Large intestine (tissue), 3 donors: ENCODE results near the gene FRS3. TPM values are rescaled to one million over a fixed set of nuclear protein-coding genes. Genes with fewer than 3 reads are reported as not detected.

Experiments
- DNase-seq, 2 donors: peaks; one replicate each; pipeline versions ENCODE4 v3.0.0 to v3.0.0-alpha.2; 2013
- H3K27ac ChIP-seq: one replicate; pipeline ENCODE4 v1.5.1; 2013; ENCODE audit warnings: low read length
- H3K27me3 ChIP-seq: 2 replicates; pipeline ENCODE4 v1.6.1; 2013; ENCODE audit warnings: low read length; ENCODE audit not compliant: control insufficient read depth, insufficient read depth
- H3K36me3 ChIP-seq: 2 replicates; pipeline ENCODE4 v1.6.1; 2013; ENCODE audit warnings: low read length; ENCODE audit not compliant: control insufficient read depth, insufficient read depth
- H3K4me1 ChIP-seq: one replicate; pipeline ENCODE4 v1.6.1; 2013; ENCODE audit warnings: low read length; ENCODE audit not compliant: control insufficient read depth, insufficient read depth
- H3K4me3 ChIP-seq: one replicate; pipeline ENCODE4 v1.5.1; 2013; ENCODE audit warnings: low read length
- H3K9me3 ChIP-seq: one replicate; pipeline ENCODE4 v1.6.1; 2013; ENCODE audit warnings: mild to moderate bottlenecking, low read depth, low read length, moderate library complexity; ENCODE audit not compliant: control insufficient read depth
- WGBS: methylation state at CpG from one replicate; pipeline ENCODE4 v1.1.5; 2013; ENCODE audit warnings: low lambda C conversion rate; ENCODE audit not compliant: insufficient coverage; 5-methylcytosine and 5-hydroxymethylcytosine counted together
- polyA plus RNA-seq: library from polyadenylated mRNA; unstranded; fragments of 120-200 nt; gene quantifications from one replicate; pipeline ENCODE4 v1.2.1, GENCODE V29; 2013

The FRS3 gene
- polyA plus RNA-seq, 1 donor: 5.9 TPM

- WGBS: no CpG with 5 or more reads among the region's 36 CpGs
- DNase-seq: peak in 1 of 2 donors; percentile 46
- Histone ChIP-seq H3K36me3 (peaks cover 6% of the 10 kb centered on the region), H3K4me3 (peak within 1 kb of the TSS; percentile 76), H3K4me1 (peaks cover 8% of the 10 kb centered on the region), H3K9me3 (no peaks in the 10 kb centered on the region), H3K27ac (peak within 1 kb of the TSS; percentile 8), H3K27me3 (no peaks in the 10 kb centered on the region)
Observed at GRCh38 chr6:41780551-41781365, 1.1 kb upstream of the FRS3 start, which contains the start of gene PRICKLE4. Gene PRICKLE4 (plus strand): TSS chr6:41780782. CDS start chr6:41783474, 2,692 bp downstream.

- H3K9me3 ChIP-seq: no peaks in the 10 kb centered on the region
- H3K27me3 ChIP-seq: no peaks in the 10 kb centered on the region
- peaks cover 4% of the 10 kb centered on the region for H3K4me1 ChIP-seq
- peak overlapping the region; percentile 53 for H3K4me3 ChIP-seq
- 0% methylated on average over 1 of the region's 16 CpGs for WGBS
- H3K36me3 ChIP-seq: peaks cover 20% of the 10 kb centered on the region
- H3K27ac ChIP-seq: no peak overlapping the region
- no peak for DNase-seq
Observed at GRCh38 chr6:41779336-41779735, 364 bp downstream of the FRS3 start.

- no peaks in the 10 kb centered on the region for H3K9me3 ChIP-seq
- H3K4me1 ChIP-seq: peaks cover 4% of the 10 kb centered on the region
- H3K27me3 ChIP-seq: no peaks in the 10 kb centered on the region
- H3K4me3 ChIP-seq: peak overlapping the region; percentile 53
- H3K27ac ChIP-seq: no peak overlapping the region
- DNase-seq: no peak
- no CpG with 5 or more reads among the region's 6 CpGs for WGBS
- H3K36me3 ChIP-seq: peaks cover 24% of the 10 kb centered on the region
Observed at GRCh38 chr6:41778895-41779294, 805 bp downstream of the FRS3 start.

GRCh38 chr6:41777551-41778285, 2.0 kb downstream of the FRS3 start:
- Histone ChIP-seq H3K4me3 (no peak overlapping the region), H3K36me3 (peaks cover 30% of the 10 kb centered on the region), H3K27ac (no peak overlapping the region), H3K4me1 (peaks cover 4% of the 10 kb centered on the region), H3K9me3 (no peaks in the 10 kb centered on the region), H3K27me3 (no peaks in the 10 kb centered on the region)
- WGBS: no CpG with 5 or more reads among the region's 5 CpGs
- no peak for DNase-seq

- no peaks in the 10 kb centered on the region for H3K4me1 ChIP-seq
- no peaks in the 10 kb centered on the region for H3K27me3 ChIP-seq
- no peak overlapping the region for H3K27ac ChIP-seq
- H3K36me3 ChIP-seq: peaks cover 53% of the 10 kb centered on the region
- H3K4me3 ChIP-seq: no peak overlapping the region
- no CpG with 5 or more reads among the region's 13 CpGs for WGBS
- H3K9me3 ChIP-seq: no peaks in the 10 kb centered on the region
- no peak for DNase-seq
Observed at GRCh38 chr6:41775293-41775882, 4.3 kb downstream of the FRS3 start.

GRCh38 chr6:41774841-41775240, 4.9 kb downstream of the FRS3 start:
- no peak overlapping the region for H3K27ac ChIP-seq
- no peak overlapping the region for H3K4me3 ChIP-seq
- H3K27me3 ChIP-seq: no peaks in the 10 kb centered on the region
- H3K9me3 ChIP-seq: no peaks in the 10 kb centered on the region
- no CpG with 5 or more reads among the region's 3 CpGs for WGBS
- H3K36me3 ChIP-seq: peaks cover 56% of the 10 kb centered on the region
- no peaks in the 10 kb centered on the region for H3K4me1 ChIP-seq
- DNase-seq: no peak

GRCh38 chr6:41771058-41771983, 8.4 kb downstream of the FRS3 start:
- WGBS: no CpG with 5 or more reads among the region's 29 CpGs
- H3K9me3 ChIP-seq: no peaks in the 10 kb centered on the region

GRCh38 chr6:41770381-41771057, 9.2 kb downstream of the FRS3 start:
- no peaks in the 10 kb centered on the region for H3K27me3 ChIP-seq
- peaks cover 15% of the 10 kb centered on the region for H3K4me1 ChIP-seq
- no peak overlapping the region for H3K4me3 ChIP-seq
- H3K9me3 ChIP-seq: no peaks in the 10 kb centered on the region
- DNase-seq: no peak
- H3K27ac ChIP-seq: no peak overlapping the region
- peaks cover 49% of the 10 kb centered on the region for H3K36me3 ChIP-seq
- WGBS: no CpG with 5 or more reads among the region's 30 CpGs

More at GRCh38 chr6:41771058-41771983, 8.4 kb downstream of the FRS3 start:
- Histone ChIP-seq H3K4me3 (no peak overlapping the region), H3K27me3 (no peaks in the 10 kb centered on the region), H3K27ac (no peak overlapping the region), H3K4me1 (peaks cover 15% of the 10 kb centered on the region), H3K36me3 (peaks cover 52% of the 10 kb centered on the region)
- DNase-seq: no peak

GRCh38 chr6:41769376-41769775, 10.3 kb downstream of the FRS3 start:
- WGBS: no CpG with 5 or more reads among the region's 8 CpGs
- peaks cover 38% of the 10 kb centered on the region for H3K36me3 ChIP-seq
- no peaks in the 10 kb centered on the region for H3K9me3 ChIP-seq
- no peaks in the 10 kb centered on the region for H3K27me3 ChIP-seq
- H3K27ac ChIP-seq: peak overlapping the region; percentile 18
- DNase-seq: no peak
- H3K4me1 ChIP-seq: peaks cover 15% of the 10 kb centered on the region
- no peak overlapping the region for H3K4me3 ChIP-seq
